HG03039 (cell line): ENCODE data around the gene MPEG1.

ENCODE experiments used
- ATAC-seq: cut with Tn5 transposase; IDR thresholded peaks from one replicate; pipeline ENCODE4 v1.9.1; 2021; ENCODE audit warnings: mild to moderate bottlenecking, moderate library complexity; ENCODE audit not compliant: unreplicated experiment

The MPEG1 gene

DNA sequence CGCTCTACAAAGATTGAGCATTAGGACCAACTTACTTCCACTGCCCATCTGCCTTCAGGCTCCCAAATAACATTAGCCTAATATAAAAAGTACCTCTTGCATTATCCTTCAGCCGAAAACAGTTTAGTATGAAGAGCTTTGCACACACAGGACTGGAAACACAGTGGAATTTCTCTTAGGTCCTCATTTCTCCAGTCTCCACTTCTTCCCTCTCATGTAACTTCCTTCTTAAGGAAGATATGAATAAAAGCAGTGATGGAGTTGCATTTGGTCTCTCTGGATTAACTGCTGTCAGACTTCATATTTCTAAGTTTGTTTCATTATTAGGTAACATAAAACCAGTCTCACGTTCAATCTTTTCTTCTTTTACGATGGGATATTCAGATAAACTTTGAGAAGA lies 5.6 kb upstream of the MPEG1 start:
- ATAC-seq: no peak

DNA sequence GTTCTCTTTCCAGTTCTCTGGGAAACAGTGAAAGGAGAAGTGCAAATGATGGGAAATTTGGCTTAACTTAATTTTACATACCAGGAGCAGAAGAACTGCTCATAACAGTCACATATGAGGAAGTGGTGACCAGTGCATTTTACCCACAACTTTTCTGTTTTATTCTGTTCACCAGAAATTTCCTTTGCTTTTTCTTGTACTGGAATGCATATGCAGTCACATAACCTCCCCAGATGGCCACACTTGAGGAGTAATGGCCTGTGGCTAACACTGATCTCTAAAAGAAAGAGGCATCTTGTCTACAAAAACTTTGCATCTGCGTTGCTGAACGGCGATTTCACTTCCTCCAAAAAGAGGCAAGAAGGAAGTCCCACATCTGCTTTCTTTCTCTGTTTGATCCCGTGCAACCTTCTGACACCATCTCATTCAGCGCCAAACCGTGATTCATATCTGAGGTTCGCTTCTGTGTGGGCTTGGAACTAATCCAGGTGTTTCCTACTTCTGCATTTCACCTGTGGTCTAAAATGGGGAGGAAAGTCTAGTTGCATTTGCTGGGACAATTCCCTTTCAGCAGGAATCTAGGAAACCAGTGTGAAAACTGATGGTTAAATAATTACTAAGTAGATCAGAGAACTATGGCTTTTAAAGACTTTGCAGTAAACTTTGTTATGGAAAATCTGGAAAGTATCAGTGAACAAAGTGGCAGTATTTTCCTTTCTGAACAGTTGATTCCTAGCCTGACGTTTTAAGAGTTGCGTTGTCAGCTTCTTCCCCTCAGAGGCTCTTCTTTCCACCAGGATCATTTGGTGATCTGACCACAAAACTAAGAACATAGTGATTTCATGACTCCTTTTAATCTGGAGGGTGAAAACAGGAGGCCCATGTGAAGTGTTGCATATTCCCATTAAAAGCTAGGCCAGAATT lies 4.2 kb upstream of the MPEG1 start:
- peak; percentile 79 for ATAC-seq

DNA sequence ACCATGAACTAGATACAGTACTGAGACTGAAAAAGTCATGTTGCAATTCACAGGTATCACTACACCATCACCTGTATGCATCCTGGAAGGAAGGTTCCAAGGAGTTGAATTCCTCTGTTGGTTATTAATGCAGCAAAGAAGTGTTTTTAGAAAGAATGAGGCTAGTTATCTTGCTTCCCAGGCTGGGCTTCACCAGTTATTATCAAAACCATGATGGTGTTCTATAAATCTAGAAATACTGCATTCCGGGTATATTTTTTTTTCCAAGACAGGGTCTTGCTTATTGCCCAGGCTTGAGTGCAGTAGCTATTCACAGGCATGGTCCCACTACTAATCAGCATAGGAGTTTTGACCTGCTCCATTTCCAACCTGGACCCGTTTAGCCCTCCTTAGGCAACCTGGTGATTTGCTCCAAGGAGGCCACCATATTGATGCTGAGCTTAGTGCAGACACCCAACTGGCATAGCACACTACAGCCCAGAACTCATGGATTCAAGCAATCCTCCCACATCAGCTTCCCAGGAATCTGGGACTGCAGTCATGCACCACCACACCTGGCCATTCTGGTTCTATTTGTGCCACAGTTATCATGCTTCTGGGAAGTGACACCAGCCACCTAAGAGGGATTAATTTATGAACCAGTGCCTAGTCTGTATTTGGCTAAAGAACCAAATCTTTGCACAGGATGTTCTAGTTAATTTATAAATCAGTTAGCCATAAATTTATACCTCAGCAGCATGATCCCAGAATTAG lies 1.6 kb upstream of the MPEG1 start:
- no peak for ATAC-seq

DNA sequence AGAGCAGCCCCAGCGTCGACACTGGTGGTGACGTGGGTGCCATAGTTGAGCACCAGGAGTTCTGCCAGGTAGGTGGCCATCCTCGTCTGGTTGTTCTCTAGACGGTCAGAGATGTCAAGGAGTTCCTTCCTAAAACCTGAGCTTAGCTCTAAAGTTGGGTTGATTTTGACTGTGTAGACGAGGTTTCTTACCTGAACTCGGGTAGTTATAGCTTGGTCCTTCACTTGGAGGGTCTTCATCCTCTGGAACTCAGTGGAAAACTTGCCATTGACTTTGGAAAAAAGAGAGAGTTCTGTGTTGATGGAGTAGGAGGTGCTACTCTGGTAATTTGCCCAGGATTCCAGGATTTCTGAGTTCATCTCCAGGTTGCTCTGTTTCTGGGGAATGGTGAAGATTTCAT lies 505 bp downstream of the MPEG1 start:
- no peak for ATAC-seq

DNA sequence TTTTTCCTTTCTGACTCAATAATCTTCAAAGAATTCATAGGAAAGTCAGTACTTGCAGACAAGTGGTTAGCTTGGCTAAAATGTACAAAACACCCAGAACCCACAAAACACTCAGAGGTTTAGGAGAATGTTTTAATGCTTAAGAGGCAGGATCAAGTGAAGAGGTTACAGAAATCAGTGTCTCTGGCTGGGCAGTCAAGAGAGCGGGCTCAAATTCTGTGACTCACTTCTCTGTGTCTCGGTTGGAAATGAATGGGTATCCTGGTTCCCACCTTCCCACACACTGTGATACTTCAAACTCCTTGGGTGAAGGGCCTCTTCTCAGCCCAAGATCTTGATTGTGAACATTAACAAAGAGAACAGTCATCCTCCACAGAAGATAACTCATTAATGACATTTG lies 3.8 kb downstream of the MPEG1 start:
- ATAC-seq: no peak

DNA sequence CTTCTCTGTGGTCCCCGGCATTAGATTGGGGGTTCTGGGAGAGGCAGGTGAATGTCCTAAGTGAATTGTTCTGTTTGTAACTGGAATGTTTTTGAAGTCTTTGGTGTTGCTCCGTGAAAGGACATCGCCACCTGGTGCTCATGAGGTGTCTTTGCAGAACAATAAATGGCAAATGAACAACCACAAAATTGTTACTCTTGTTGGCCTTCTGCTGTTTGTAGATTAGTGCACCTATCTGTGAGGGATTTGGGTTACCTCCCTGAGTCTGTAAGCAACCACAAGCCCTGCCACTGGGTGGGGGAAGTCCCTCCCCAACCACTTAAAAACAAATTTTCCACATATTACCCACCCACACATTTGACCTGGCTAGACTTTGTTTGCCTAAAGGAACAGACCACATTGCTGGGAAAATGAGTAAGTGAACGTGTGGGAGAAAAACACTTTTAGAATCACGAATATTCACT lies 4.7 kb downstream of the MPEG1 start:
- ATAC-seq: peak; percentile 71

DNA sequence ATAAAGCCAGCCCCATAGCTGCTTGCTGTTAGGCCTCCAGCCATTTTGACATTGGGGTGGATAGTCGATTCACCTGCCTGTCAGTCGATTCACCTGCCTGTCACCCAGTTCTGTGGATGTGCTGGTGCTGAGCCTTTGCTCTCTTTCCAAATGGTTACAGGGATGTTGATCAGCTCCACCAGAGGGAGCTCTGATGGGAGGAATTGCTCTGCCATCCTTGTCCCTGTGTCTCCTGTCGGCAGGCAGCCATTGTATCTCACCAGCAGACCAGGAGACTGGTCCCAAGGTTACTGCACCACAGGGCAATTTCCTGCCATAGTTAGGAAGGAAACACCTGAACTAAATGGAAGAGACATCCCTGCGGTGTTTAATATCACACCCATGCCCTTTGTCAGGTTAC lies 6.1 kb downstream of the MPEG1 start:
- ATAC-seq: no peak

DNA sequence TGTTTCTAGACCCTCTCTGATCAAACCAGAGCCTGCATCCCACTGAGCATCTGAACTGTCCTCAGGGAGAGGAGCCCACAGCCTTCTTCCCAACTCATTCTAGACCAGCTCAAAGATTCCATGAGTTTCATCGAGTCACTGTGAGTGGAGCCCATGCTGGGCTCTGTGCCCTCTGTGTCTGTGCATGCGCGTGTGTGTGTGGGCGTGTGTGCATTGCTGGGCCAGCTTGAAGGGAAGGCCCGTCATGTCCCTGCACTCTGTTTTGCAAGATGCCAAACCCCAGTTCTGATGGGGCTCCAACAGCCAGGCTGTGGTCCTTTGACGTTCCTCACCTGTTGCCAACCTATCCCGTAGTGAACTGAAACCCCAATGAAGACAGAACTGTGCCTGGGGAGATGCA lies 7.1 kb downstream of the MPEG1 start:
- ATAC-seq: no peak

DNA sequence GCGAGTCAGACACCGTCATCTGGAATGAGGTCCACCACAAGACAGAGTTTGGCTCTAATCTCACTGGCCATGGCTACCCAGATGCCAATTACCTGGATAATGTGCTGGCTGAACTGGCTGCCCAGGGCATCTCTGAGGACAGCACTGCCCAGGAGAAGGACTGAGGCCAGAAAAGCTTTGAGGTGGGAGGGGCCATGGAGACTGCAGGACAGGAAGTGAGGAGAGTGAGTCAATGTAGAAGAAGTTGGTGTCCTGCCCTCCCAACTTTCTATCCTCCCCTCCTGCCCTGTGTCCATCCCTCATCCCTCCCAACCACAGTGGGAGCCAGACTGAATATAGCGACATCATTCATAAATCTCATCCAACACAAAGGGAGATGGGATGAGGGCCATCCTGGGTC lies 8.0 kb downstream of the MPEG1 start:
- no peak for ATAC-seq

DNA sequence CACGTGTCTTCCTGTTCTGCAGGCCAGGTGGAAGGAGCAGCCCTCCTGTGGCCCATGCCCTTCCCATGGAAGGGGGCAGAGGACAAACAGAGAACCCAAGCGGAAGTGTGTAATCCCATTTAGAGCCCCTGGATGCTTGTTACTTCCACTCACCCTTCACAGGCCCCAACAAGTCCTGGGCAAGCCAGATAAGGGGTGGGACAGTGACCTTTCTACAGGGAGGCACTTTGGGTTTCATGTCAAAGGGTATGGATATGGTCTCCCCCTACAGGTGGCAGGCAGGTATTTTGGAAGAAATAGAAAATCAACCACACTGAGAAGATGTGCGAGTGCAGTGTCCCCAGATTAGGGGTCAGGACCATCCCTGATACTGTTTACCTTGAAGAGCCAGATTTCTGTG lies 11.4 kb downstream of the MPEG1 start:
- no peak for ATAC-seq

DNA sequence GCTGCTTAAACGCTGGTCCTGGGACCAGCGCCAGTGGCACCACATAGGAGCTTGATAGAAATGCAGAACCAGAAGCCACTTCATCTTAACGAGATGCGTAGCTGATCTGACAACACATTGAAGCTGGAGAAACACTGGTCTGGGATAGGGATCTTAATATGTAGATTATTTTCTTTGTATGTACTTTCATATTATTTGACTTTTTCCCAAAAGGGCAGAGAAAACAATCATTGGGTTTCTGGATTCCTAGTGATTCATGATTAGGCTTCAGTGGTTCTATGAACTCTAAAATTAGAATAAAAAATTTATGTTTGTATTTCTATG lies 12.3 kb downstream of the MPEG1 start:
- no peak for ATAC-seq

DNA sequence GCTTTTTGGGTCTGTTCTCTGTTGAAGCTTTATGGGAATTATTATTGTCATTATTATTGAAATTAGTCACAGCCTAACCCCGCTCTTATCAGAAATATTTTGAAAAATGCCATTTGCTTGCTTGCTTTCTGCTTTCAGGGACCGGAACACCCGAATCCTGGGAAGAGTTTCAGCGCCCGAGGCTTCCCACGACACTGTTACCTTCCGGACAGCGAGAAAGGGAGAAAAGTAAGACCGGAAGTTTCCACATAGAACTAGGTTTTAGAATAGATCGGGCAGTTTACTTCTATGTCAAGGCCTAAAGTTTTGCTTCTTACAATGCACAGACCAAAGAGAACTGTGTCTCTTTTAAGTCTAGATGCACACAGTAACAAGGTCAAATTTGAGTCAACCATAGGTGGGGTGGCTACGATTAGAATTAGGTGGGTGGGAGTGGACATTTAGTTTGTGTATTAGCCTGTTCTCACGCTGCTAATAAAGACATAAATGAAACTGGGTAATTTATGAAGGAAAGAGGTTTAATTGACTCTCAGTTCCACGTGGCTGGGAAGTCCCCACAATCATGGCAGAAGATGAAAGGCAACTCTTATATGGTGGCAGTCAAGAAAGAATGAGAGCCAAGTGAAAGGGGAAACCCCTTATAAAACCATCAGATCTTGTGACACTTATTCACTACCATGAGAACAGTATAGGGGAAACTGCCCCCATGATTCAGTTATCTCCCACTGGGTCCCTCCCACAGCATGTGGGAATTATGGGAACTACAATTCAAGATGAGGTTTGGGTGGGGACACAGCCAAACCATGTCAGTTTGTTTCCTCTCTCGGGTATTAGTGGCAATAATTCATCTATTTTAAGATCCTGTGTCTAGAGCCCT lies 12.9 kb downstream of the MPEG1 start:
- ATAC-seq: no peak

DNA sequence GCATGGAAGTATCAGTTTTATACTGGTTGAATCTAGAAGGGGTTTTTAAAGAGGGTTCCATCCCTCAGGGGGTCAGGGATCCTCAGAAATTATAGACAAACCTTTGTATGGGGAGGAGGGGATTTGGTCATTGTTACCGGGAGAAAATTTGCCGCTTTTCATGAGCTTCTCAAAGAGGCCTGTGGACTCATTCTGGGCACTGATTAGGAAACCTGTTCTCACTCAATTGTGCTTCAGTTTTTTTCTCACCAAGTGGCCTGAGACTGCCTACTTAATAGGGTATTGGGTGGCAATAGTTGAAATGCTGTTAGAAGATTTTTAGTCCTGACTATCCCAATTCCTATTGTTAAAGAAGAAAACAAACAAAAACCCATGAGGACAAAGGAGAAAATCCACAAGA lies 14.0 kb downstream of the MPEG1 start:
- ATAC-seq: no peak

DNA sequence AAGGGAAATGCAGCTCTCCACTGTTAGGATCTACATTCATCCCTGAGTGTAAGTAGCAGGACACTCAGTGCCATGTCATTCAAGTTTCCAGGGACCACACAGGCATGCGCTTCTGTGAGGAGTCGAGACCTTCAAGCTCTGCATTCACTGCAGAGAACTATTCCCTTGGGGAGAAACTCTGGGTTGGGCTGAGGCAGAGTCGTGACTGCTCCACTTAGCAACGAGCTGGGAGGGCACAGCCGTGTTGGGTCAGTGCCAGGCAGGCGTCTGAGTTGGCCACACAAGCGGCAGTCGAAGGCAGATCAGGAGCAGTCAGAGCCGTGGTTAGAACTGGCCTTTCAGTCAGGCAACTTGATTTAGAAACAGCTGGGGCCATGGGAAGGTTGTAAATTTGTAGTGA lies 14.7 kb downstream of the MPEG1 start:
- ATAC-seq: no peak

DNA sequence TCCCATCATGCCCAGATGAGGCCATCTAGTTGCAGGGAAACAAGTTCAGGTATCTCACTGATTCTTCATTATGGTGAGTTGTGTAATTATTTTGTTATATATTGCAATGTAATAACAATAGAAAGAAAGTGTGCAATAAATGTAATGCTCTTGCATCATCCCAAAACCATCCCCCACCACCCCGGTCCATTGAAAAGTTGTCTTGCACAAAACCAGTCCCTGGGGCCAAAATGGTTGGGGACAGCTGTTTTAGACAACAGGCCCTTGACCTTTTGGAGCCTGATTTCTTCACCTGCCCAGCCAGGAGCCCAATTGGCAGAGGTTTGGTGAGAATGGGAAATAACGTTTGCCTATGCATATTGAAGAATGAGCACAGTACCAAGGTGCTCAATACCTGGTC lies 15.9 kb downstream of the MPEG1 start:
- no peak for ATAC-seq

DNA sequence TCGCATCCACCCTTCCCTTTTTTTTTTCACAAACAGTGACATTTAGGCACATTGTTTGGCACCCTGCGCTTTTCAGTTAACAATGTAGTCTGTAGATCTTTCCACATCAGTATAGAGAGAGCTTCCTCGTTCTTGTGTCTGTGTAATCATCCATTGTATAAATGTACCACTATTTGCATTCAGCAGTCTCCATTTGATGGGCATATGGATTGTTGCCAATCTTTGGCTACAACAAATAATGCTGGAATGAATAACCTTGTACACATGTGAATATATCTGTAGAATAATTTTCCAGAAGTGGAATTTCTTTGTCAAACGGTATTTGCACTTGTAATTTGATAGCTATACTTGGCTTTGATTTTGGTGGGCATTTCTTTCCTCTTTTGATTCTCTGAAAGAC lies 17.1 kb downstream of the MPEG1 start:
- ATAC-seq: no peak

DNA sequence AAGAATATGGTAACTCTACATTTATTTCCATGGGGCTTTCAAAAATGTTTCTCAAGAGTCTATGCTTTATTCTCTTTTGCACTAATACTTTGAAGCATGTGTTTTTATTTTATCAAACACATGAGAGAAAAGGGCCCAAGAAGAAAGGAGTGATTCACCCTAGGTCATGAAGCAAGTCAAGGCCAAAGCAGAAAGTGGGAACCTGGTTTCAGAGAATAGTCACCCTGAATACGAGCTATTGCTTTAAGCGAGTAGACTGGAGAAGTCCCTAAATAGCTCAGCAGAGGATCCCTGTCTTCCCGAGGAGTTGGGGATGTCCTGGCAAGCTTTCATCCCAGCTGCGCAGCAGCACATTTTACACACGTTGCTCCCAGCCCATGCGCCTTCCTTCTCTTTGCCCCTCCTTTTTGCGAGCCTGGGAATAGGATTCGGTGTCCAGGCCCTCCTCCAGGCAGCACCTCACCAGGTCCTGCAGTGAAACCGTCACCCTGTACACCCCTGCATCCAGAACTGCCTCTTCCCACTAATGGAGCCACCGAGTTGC lies 19.1 kb downstream of the MPEG1 start:
- no peak for ATAC-seq

DNA sequence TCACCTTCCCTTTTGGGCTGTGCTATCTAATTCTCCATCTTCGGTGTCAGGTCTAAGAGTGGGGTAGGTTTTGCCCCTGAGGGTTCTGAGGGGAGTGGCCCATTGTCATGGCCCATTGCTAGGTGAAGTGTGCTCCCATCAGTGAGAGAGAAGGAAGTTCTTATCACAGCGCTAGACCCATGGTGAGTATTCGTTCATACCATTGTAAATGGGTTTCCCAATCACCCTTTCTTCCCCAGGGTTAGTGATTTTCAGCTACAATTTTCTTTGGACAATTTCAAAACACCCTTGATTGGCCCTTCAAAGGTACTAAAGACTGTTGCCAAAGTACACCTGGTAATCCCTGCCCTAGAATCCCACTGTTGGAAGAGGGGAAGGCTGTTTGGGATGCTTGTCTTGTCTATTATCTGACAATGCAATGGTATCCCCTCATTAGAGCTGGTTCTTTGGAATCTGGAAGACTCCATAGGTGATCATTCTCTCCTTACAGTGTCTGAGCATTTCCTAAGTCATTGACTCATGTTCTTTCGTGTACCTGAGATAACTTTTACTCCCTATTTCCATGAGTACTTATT lies 20.2 kb downstream of the MPEG1 start:
- ATAC-seq: no peak

DNA sequence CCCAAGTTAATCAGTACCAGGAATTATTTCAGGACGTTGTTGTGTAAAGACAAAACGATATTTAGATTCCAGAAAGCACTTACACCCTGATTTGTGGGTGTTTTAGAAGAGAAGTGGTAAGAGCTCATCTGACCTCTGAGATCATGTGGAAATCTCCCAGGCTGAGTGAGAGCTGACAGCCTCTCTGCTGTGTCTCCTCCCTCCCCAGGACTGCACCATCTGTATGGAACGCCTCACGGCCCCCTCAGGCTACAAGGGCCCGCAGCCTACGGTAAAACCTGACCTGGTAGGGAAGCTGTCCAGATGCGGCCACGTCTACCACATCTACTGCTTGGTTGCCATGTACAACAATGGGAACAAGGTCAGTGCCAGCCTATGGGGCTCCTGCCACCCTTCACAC lies 20.8 kb downstream of the MPEG1 start:
- no peak for ATAC-seq

DNA sequence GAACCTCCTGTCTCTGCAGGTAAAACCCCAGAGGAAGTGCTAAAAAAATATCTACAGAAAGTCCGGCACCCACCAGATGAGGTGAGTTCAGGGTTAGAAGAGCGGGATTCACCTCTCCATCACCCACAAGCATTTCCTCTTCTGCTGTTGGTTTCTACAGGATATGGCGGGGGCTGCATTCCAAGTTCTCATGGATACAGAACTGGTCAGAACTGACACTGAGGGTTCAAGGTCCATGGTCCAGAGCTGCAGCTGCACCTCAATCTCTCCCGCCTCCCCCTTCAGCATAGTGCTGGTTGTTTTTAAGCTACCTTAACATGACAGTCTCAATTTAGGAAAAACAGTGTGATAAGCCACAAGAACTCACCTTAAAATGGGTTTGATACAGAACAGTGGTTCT lies 21.6 kb downstream of the MPEG1 start:
- ATAC-seq: no peak

DNA sequence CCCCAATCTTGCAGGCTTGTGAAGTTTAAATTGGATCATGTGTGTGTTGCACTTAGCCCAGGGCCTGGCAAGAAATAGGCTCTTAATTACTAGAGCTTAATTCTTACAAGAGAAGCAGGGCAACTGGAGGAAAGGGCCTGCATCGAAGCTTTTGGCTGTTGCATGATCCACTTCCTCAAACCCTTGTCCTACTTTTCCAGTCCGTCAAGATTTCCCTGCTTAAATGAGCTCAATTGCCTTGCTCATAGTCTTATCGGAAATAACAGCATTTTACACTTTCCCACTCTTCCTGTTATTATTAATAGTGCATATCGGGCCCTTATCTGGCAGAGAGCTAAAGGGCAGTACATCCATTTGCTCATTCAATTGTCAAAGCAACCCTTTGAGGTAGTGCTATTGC lies 22.7 kb downstream of the MPEG1 start:
- no peak for ATAC-seq
